GM18520 (cell line): ENCODE data around the gene AQP5.

Experiments
- ATAC-seq: cut with Tn5 transposase; IDR thresholded peaks from one replicate; pipeline ENCODE4 v1.9.1; 2021; ENCODE audit not compliant: unreplicated experiment

AQP5 gene

GRCh38 chr12:49949866-49950265, 11.8 kb upstream of the AQP5 start:
- ATAC-seq, result no peak

DNA sequence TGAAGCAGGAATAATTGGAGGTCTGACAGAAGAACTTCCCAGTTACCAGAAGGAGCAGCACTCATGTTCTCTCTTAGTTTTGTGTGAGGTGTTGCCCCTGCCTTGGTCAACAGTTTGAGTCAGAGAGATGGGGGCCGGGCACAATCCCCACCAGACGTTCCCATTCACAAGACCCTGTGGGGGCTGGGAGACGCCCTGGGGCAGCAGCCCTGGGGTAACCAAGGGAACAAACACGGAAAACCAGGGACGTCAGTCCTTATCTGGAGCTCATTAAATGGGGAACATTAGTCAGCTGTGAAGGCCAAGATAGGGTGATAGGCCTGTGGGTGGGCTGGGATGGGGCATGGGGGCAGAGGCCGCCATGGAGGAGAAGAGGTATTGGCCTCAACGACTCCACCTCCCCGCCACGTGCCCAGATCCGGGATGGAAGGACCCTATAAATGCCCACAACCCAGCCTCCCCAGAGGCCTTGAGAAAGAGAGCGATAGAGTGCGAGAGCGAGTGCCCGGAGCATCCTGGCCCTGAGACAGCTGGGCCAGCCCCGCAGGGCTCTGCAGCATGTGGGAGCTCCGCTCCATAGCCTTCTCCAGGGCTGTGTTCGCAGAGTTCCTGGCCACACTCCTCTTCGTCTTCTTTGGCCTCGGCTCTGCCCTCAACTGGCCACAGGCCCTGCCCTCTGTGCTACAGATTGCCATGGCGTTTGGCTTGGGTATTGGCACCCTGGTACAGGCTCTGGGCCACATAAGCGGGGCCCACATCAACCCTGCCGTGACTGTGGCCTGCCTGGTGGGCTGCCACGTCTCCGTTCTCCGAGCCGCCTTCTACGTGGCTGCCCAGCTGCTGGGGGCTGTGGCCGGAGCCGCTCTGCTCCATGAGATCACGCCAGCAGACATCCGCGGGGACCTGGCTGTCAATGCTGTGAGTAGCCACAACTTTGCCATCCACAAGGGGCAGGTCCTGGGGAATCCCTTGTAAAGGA, 11.1 kb upstream of the AQP5 start, which contains the start of gene AQP2:
Gene AQP2, plus strand, starts transcription at position 465 of the 979 bp plus-strand sequence. Its CDS starts 94 bp downstream, at position 559.
- ATAC-seq, result no peak

DNA sequence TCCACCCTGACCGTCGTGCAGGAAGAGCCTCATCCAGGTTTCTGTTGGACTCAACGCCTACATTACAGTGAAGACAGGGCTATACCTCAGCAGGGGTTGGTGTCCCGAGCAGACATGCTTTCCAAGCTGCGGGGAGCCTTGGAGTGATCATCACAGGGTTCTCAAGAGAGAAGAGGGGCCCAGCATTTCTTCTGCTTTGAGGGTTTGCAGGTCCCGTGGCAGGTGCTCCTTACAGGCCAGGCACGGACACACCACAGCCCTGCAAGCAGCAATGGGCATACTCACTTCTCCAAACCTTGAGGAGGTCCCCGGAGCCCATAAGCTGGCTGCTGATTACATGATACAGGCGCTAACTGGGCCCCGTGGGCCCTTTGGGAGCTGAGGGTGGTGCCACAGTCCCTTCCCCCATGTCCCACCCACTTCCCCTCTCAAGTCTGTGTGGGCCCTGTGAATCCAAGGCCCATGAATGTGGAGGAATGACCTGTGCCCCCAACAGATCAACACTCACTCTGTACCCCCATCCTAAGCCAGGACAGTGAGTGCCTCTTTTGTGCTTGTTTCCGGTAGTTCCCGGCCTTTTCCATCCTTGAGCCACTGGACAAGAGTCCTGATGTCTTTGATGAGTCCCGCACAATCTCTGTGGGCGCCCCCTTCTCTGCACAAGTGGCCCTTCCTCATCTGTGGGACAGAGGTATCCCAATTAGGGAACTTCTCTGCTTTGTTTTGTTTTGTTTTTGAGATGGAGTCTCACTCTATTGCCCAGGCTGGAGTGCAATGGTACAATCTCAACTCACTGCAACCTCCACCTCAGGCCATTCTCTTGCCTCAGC, 10.0 kb upstream of the AQP5 start:
- ATAC-seq, result no peak

DNA sequence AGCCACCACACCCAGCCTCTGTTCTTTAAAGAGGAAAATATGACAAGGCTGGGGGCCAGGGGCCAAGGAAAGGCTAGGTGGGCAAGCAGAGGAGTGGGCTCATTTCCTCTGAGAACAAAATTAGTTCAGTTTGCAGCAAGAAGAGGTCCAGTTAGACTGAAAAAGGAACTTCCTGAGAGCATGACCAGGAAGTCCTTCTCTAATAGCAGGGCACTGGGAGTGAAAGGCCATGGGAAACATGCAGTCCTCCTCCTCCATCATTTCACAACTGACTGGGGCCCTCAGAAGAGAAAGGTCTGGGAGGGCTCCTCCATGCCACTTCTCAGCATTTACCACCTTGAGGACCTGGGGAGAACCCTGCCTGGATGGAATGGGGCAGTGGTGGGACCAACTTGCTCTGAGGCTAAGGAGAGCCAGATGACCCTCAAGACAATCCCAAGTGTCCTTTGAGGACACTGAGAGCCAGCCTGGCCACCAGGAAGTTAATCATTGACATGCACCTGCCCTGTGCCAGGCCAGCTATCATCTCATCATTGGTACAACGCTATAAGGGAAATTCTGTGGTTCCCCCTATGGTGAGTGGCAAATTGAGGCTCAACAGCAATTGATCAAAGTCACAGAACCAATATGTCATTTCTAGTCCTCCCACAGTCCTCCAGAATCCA, 9.1 kb upstream of the AQP5 start:
- ATAC-seq, result no peak

DNA sequence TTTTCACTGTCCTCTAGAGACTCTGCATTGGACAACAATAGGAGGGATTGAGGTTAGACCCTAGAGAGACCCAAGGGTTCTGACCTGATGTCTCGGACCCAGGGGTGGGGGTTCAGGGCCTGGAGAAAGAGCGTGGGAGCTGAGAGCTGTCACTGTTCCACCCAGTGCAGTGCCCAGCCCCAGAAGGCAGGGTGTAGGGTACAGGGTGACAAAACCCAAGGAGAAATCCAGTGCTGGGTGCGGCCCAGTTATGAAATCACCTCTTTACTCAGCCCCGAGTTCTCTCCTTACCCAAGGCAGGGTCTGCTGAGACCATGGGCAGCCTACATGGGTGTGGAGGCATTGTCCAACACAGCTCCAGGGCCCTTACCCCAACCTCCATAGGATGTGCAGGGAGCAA, 8.5 kb upstream of the AQP5 start:
- ATAC-seq, result no peak

- no peak for ATAC-seq
Observed at GRCh38 chr12:49953961-49954846, 7.5 kb upstream of the AQP5 start.

DNA sequence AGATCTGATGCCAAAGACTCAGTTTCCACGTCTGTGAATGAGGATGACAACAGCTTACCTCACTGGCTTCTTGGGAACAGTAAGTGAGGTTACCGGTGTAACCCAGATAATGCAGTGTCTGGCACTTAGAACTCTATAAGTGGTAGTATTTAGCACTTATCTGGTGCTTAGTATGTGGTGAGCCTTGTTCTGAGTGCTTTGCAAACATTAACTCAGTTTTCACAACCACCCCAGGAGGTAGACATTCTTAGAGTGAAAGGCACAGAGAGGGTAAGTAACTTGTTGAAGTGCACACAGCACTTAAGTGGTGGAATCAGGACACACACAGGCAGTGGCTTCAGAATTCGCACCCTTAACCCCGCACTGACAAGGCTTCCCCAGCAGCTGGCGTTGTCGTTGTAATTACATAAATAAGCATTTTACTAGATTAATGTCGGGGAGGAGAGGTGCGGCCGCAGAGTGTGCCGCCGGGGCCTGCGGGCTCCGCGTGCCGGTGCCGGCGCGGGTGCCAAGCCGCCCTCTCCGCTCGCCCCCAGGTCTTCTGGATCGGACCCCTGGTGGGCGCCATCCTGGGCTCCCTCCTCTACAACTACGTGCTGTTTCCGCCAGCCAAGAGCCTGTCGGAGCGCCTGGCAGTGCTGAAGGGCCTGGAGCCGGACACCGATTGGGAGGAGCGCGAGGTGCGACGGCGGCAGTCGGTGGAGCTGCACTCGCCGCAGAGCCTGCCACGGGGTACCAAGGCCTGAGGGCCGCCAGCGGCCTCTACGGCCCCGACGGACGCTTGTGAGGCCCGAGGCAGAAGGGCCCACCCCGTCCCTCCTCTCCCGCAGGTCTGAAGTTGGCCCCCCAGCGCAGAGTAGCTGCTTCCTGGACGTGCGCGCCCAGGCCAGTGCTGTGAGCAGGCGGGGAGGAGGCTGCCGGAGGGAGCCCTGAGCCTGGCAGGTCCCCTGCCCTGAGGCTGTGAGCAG, 6.5 kb upstream of the AQP5 start:
- no peak for ATAC-seq

- no peak for ATAC-seq
Observed at GRCh38 chr12:49955899-49956662, 5.6 kb upstream of the AQP5 start.

GRCh38 chr12:49956663-49957569, 4.8 kb upstream of the AQP5 start:
- ATAC-seq, result no peak

GRCh38 chr12:49957570-49957967, 4.1 kb upstream of the AQP5 start:
- ATAC-seq, result no peak

- ATAC-seq, result no peak
Observed at GRCh38 chr12:49959685-49960473, 1.8 kb upstream of the AQP5 start.

DNA sequence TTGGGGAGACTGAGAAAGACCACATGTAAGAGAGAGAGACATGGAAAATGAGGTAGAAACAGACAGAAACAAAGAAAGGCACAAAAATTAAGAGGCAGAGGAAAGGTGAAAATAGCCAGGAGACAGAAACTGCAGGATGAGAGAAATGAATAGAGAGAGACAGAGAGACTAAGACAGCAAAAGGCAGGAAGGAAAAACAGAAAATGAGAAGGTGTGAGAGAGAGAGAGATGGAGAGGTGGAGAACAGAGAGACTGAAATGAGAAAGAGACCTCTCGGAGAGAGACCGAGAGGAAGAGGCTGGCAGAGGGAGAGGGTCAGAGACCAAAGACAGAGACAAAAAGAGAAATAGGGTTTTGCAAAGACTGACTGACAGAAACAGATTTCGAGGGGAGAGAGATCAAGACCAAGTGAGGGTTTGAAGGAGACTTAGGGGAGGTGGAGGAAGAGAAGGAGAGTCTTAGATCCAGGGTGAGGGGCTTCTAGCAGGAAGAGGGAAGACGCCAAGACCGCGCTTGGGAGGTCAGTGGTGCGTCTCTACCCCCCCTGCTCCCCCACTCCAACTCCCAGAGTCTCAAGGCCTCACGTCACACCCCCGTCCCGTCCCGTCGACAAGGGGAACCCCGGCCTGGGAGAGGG, 1.1 kb upstream of the AQP5 start:
- ATAC-seq, result no peak

- ATAC-seq, result no peak
Observed at GRCh38 chr12:49961993-49962764, 507 bp downstream of the AQP5 start.

DNA sequence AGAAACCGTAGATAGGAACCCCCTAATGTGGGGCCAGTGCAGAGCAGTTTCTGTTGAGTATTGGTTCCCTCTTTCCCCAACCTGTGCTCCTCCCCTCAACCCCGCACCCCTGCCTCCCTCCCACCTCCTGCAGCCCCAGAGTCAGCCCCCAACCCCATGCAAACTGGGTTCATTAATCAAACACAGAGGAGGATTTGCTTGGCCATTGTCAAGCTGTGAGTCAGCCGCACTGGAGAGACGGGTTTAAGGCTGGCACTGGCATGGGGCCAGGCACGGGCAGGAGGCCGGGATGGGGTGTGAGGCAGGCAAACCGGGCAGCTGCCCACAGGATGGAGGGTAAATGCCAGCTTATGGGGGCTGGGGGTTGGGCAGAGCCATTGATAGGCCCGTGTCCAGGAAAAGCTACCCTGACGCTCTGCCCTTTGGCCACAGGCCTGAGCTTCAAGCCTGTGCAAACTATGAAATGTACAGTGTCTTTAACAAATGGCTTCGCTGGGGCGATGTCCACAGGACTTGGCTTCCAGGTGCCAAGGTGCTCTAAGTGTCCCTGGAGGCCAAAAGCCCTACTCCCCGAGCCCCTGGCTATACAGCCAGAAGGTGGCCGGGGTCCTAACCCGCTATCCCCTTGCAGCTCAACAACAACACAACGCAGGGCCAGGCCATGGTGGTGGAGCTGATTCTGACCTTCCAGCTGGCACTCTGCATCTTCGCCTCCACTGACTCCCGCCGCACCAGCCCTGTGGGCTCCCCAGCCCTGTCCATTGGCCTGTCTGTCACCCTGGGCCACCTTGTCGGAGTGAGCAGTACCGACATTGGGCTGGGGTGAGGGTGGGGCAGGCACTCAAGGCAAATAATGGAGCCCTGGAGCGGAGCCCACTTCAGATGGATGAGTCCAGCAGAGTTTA, 1.4 kb downstream of the AQP5 start:
- no peak for ATAC-seq
